Measurements from ENCODE around the gene PTPN6. TPM values are rescaled to one million over a fixed set of nuclear protein-coding genes. Genes with fewer than 3 reads are reported as not detected.

The PTPN6 gene
- total and polyA plus RNA-seq, 2 of the 8 experiments (the other 6 are each of a cell fraction or from before 2014, with no cell fraction given) = 16.3 to 28.4 TPM

- no peak for TF ChIP-seq SUZ12 (IDR thresholded peaks at IDR 0.05; ENCODE audit: low read length)
- peak; percentile 87 for TF ChIP-seq TEAD4 (IDR thresholded peaks at IDR 0.05; ENCODE audit: low read depth, low read length)
- TF ChIP-seq CBX5 (IDR thresholded peaks at IDR 0.05; ENCODE audit: low read depth, low read length) = no peak
- peak; percentile 46; the same call in 1 of the 2 replicates for TF ChIP-seq GABPA (IDR thresholded peaks at IDR 0.05; ENCODE audit: borderline replicate concordance, insufficient read depth, low read length)
- peak in 1 of 2 experiments; percentile 27; a peak in 2 of 4 replicates for TF ChIP-seq HDAC2 (IDR thresholded peaks at IDR 0.05; ENCODE audit: borderline replicate concordance in 1 of 2, low read depth in 2 of 2, low read length in 2 of 2)
- TF ChIP-seq SAP30 (IDR thresholded peaks at IDR 0.05; ENCODE audit: insufficient read depth, insufficient replicate concordance, low read length) = no peak
- TF ChIP-seq RNF2 (IDR thresholded peaks at IDR 0.05; ENCODE audit: borderline replicate concordance, low read depth, low read length, missing control alignments, poor library complexity, severe bottlenecking) = no peak
- TF ChIP-seq POU5F1 (IDR thresholded peaks at IDR 0.05; ENCODE audit: low read depth, low read length) = no peak
- TF ChIP-seq RXRA (IDR thresholded peaks at IDR 0.05; ENCODE audit: insufficient read depth, low read depth, low read length) = no peak
- peak; percentile 88 for TF ChIP-seq CHD2 (IDR thresholded peaks at IDR 0.05; ENCODE audit: low read length)
- peak; percentile 76 for TF ChIP-seq PHF8 (conservative IDR thresholded peaks at IDR 0.05; ENCODE audit: low read depth, low read length)
- peak; percentile 95 for TF ChIP-seq KDM4A (IDR thresholded peaks at IDR 0.05; ENCODE audit: low read depth, low read length, severe bottlenecking)
- TF ChIP-seq TBP (IDR thresholded peaks at IDR 0.05; ENCODE audit: low read depth, low read length) = no peak; the same call in 1 of the 2 replicates
- no peak for TF ChIP-seq JUN (IDR thresholded peaks at IDR 0.05; ENCODE audit: low read depth, low read length)
- TF ChIP-seq FOSL1 (IDR thresholded peaks at IDR 0.05; ENCODE audit: insufficient read depth, low read depth, low read length) = peak; percentile 32; the same call in 1 of the 2 replicates
- peak; percentile 95 for TF ChIP-seq MAX (IDR thresholded peaks at IDR 0.05)
- TF ChIP-seq CREB1 (IDR thresholded peaks at IDR 0.05) = peak; percentile 99
- TF ChIP-seq SP1 (IDR thresholded peaks at IDR 0.05; ENCODE audit: low read depth, low read length) = peak; percentile 77
- TF ChIP-seq KDM5A (IDR thresholded peaks at IDR 0.05; ENCODE audit: low read length) = no peak
- no peak for TF ChIP-seq RFX5 (IDR thresholded peaks at IDR 0.05; ENCODE audit: borderline replicate concordance, low read depth, low read length)
- TF ChIP-seq BACH1 (IDR thresholded peaks at IDR 0.05; ENCODE audit: low read length) = peak; percentile 86
- TF ChIP-seq SIN3A (conservative IDR thresholded peaks at IDR 0.05 in 1 of 2, IDR thresholded peaks at IDR 0.05 in 1 of 2; ENCODE audit: low read depth in 1 of 2, low read length in 2 of 2) = peak in 1 of 2 experiments; percentile 84; a peak in 2 of 4 replicates
- peak; percentile 90; the same call in 1 of the 2 replicates for TF ChIP-seq SP4 (IDR thresholded peaks at IDR 0.05; ENCODE audit: low read length)
These were observed 13.4 kb upstream of the PTPN6 start (continued) for GRCh38 chr12:6937481-6938352.
